HEK293T (cell line): Measurements from ENCODE around the gene NDUFS3.

Source experiments
- ARNT ChIP-seq: fragments of 450-650 bp; IDR thresholded peaks from 2 replicates; pipeline ENCODE4 v1.6.1; 2017; ENCODE audit warnings: mild to moderate bottlenecking
- BHLHE40 ChIP-seq: fragments of 450-650 bp; IDR thresholded peaks from 2 replicates; pipeline ENCODE4 v1.6.1; 2016; ENCODE audit warnings: mild to moderate bottlenecking, moderate library complexity, borderline replicate concordance
- CTBP1 ChIP-seq: fragments of 450-650 bp; IDR thresholded peaks from 2 replicates; pipeline ENCODE4 v1.6.1; 2016; ENCODE audit warnings: borderline replicate concordance
- ELF4 ChIP-seq: fragments of 450-650 bp; IDR thresholded peaks from 2 replicates; pipeline ENCODE4 v1.6.1; 2017; ENCODE audit warnings: antibody characterized with exemption
- FOXA1 ChIP-seq: fragments of 450-650 bp; IDR thresholded peaks from 2 replicates; pipeline ENCODE4 v1.6.1; 2016; ENCODE audit warnings: mild to moderate bottlenecking
- FOXK2 ChIP-seq: fragments of 450-650 bp; IDR thresholded peaks from 2 replicates; pipeline ENCODE4 v1.6.1; 2016; ENCODE audit warnings: mild to moderate bottlenecking
- FOXM1 ChIP-seq: fragments of 450-650 bp; IDR thresholded peaks from 2 replicates; pipeline ENCODE4 v1.6.1; 2017; ENCODE audit warnings: mild to moderate bottlenecking, borderline replicate concordance
- HDGF ChIP-seq: fragments of 450-650 bp; IDR thresholded peaks from 2 replicates; pipeline ENCODE4 v1.6.1; 2017; ENCODE audit warnings: antibody characterized with exemption, borderline replicate concordance
- L3MBTL2 ChIP-seq: fragments of 450-650 bp; conservative IDR thresholded peaks from 2 replicates; pipeline ENCODE4 v1.6.1; 2016; ENCODE audit warnings: mild to moderate bottlenecking
- LEF1 ChIP-seq: fragments of 450-650 bp; IDR thresholded peaks from 2 replicates; pipeline ENCODE4 v1.6.1; 2017; ENCODE audit warnings: mild to moderate bottlenecking, borderline replicate concordance
- NFRKB ChIP-seq: fragments of 450-650 bp; IDR thresholded peaks from 2 replicates; pipeline ENCODE4 v1.6.1; 2016; ENCODE audit warnings: mild to moderate bottlenecking, moderate library complexity
- SP1 ChIP-seq: fragments of 450-650 bp; IDR thresholded peaks from 2 replicates; pipeline ENCODE4 v1.6.1; 2017
- SUZ12 ChIP-seq: fragments of 450-650 bp; IDR thresholded peaks from 2 replicates; pipeline ENCODE4 v1.6.1; 2016; ENCODE audit warnings: mild to moderate bottlenecking
- TARDBP ChIP-seq: fragments of 450-650 bp; IDR thresholded peaks from 2 replicates; pipeline ENCODE4 v1.6.1; 2016

- no peak for TF ChIP-seq SP1
- no peak for TF ChIP-seq SUZ12
- no peak for TF ChIP-seq FOXA1
- TF ChIP-seq NFRKB = no peak
- no peak for TF ChIP-seq HDGF
- TF ChIP-seq BHLHE40 = no peak
- no peak for TF ChIP-seq ELF4
- TF ChIP-seq TARDBP = no peak
- TF ChIP-seq FOXK2 = no peak
- no peak for TF ChIP-seq FOXM1
- no peak for TF ChIP-seq LEF1
- TF ChIP-seq ARNT = no peak
- TF ChIP-seq L3MBTL2 = no peak
- TF ChIP-seq CTBP1 = no peak
Measured at GRCh38 chr11:47566149-47566698, 12.7 kb upstream of the NDUFS3 start.
